GM12878 (cell line): Measurements from ENCODE around the gene ABCA13. TPM values are rescaled to one million over a fixed set of nuclear protein-coding genes. Genes with fewer than 3 reads are reported as not detected.

ENCODE experiments used
- ATAC-seq: fragments of 200-7000 bp; cut with Tn5 transposase; 3 replicates; pipeline ENCODE4 v1.9.1; 2020; ENCODE audit warnings: mild to moderate bottlenecking, moderate library complexity
- BruUV-seq: library from RNA; stranded (reverse); fragments of 400-500 nt; replicated peaks from 2 replicates; lab custom pipeline; 2021; lab: Mats Ljungman, UMichigan
- CTCF ChIA-PET: fragments of 300-600 bp; sonication (Branson Sonifier 250); formaldehyde crosslinking; extraction: SDS; loops from one replicate; lab custom pipeline; 2021; ENCODE audit warnings: inconsistent platforms; lab: Yijun Ruan, JAX
- POLR2A ChIA-PET: fragments of 350-600 bp; formaldehyde crosslinking; extraction: SDS; loops from one replicate; lab custom pipeline; 2021; ENCODE audit warnings: inconsistent platforms; lab: Charles Lee
- RAD21 ChIA-PET: fragments of 300-600 bp; sonication (Branson Sonifier 250); formaldehyde crosslinking; loops from one replicate; lab custom pipeline; 2023; ENCODE audit warnings: antibody characterized with exemption; ENCODE audit not compliant: unreplicated experiment; lab: Charles Lee
- SMC1A ChIA-PET: fragments of 300-600 bp; sonication (Branson Sonifier 250); formaldehyde crosslinking; loops from one replicate; lab custom pipeline; 2023; ENCODE audit not compliant: unreplicated experiment, uncharacterized antibody; lab: Charles Lee
- DNase-seq: peaks from one replicate; pipeline ENCODE4 v3.0.0-alpha.2; 2011; ENCODE audit warnings: low read depth, low spot score
- FAIRE-seq: peaks from 3 replicates; lab custom pipeline; 2011; peaks lifted over from hg19 to GRCh38; lab: Jason Lieb, UNC
- H2AFZ ChIP-seq: 2 replicates; pipeline ENCODE4 v1.6.0; 2011; ENCODE audit warnings: low read depth, low read length, control low read depth; ENCODE audit not compliant: control insufficient read depth
- H3K27ac ChIP-seq: 2 replicates; pipeline ENCODE4 v1.5.1; 2011; ENCODE audit warnings: control low read depth; ENCODE audit not compliant: control insufficient read depth, insufficient read depth
- H3K27me3 ChIP-seq, 2 experiments: replicated peaks in 1 of 2; 2 replicates each; pipeline versions ENCODE4 v1.6.0 to v1.6.1; 2011; ENCODE audit warnings: low read length in 1 of 2; ENCODE audit not compliant: control insufficient read depth in 2 of 2, insufficient read depth in 2 of 2
- H3K36me3 ChIP-seq, 2 experiments: 2 replicates each; pipeline ENCODE4 v1.5.1; 2011; ENCODE audit warnings: low read length in 1 of 2; ENCODE audit not compliant: control insufficient read depth in 2 of 2, insufficient read depth in 2 of 2
- H3K4me1 ChIP-seq: 2 replicates; pipeline ENCODE4 v1.6.1; 2011; ENCODE audit warnings: mild to moderate bottlenecking, low read length, moderate library complexity, mixed read lengths; ENCODE audit not compliant: control insufficient read depth, insufficient read depth
- H3K4me2 ChIP-seq: 2 replicates; pipeline ENCODE4 v1.6.0; 2011; ENCODE audit warnings: control low read depth; ENCODE audit not compliant: control insufficient read depth, insufficient read depth
- H3K4me3 ChIP-seq: fragments of 200-600 bp; sonication (generic); 2 replicates; pipeline ENCODE4 v1.5.1; 2016
- H3K79me2 ChIP-seq: 2 replicates; pipeline ENCODE4 v1.6.0; 2011; ENCODE audit warnings: low read length; ENCODE audit not compliant: control insufficient read depth, insufficient read depth
- H3K9ac ChIP-seq: 2 replicates; pipeline ENCODE4 v1.8.0; 2011; ENCODE audit warnings: low read length, control low read depth, mixed read lengths; ENCODE audit not compliant: control insufficient read depth, insufficient read depth
- H3K9me3 ChIP-seq: replicated peaks from 3 replicates; pipeline ENCODE4 v1.5.1; 2011; ENCODE audit warnings: mild to moderate bottlenecking, low read length; ENCODE audit not compliant: control insufficient read depth, insufficient read depth
- H4K20me1 ChIP-seq: 2 replicates; pipeline ENCODE4 v1.6.0; 2011; ENCODE audit not compliant: control insufficient read depth, insufficient read depth
- ATF2 ChIP-seq: IDR thresholded peaks from 2 replicates; pipeline ENCODE4 v1.6.1; 2012; ENCODE audit warnings: low read length, inconsistent platforms
- BCL11A ChIP-seq: IDR thresholded peaks from 2 replicates; pipeline ENCODE4 v1.6.1; 2011; ENCODE audit warnings: low read depth, low read length
- BMI1 ChIP-seq: fragments of 450-650 bp; IDR thresholded peaks from 2 replicates; pipeline ENCODE4 v1.6.1; 2016; ENCODE audit warnings: mild to moderate bottlenecking, moderate library complexity, borderline replicate concordance
- CHD2 ChIP-seq: IDR thresholded peaks from 2 replicates; pipeline ENCODE4 v1.6.1; 2011; ENCODE audit warnings: low read depth, low read length, improper control_type of control experiment, borderline replicate concordance
- CREB1 ChIP-seq: IDR thresholded peaks from 2 replicates; pipeline ENCODE4 v1.6.1; 2012; ENCODE audit warnings: low read depth, mild to moderate bottlenecking, inconsistent platforms
- CTCF ChIP-seq, 3 experiments: IDR thresholded peaks in 2 of 3; conservative IDR thresholded peaks in 1 of 3; 2 replicates each; pipeline ENCODE4 v1.5.1; 2011; ENCODE audit warnings: low read depth in 3 of 3, low read length in 3 of 3, mild to moderate bottlenecking in 3 of 3, control low read depth in 2 of 3, moderate library complexity in 2 of 3, inconsistent platforms in 1 of 3, mixed read lengths in 1 of 3; ENCODE audit not compliant: control insufficient read depth in 2 of 3, insufficient read depth in 1 of 3; ENCODE audit errors: extremely low read depth in 1 of 3
- GATAD2B ChIP-seq: fragments of 450-650 bp; conservative IDR thresholded peaks from 2 replicates; pipeline ENCODE4 v1.6.1; 2017; ENCODE audit warnings: low read depth, mild to moderate bottlenecking, moderate library complexity
- HDGF ChIP-seq: fragments of 450-650 bp; IDR thresholded peaks from 2 replicates; pipeline ENCODE4 v1.6.1; 2016; ENCODE audit warnings: antibody characterized with exemption
- NR2C2 ChIP-seq: IDR thresholded peaks from 2 replicates; pipeline ENCODE4 v1.6.1; 2011; ENCODE audit warnings: borderline replicate concordance, low read depth; ENCODE audit not compliant: control insufficient read depth, insufficient read length
- NRF1 ChIP-seq: conservative IDR thresholded peaks from 2 replicates; pipeline ENCODE4 v1.6.1; 2011; ENCODE audit warnings: mild to moderate bottlenecking, low read depth, low read length, improper control_type of control experiment
- POLR2AphosphoS2 ChIP-seq: IDR thresholded peaks from 2 replicates; pipeline ENCODE4 v1.6.1; 2011; ENCODE audit warnings: low read depth, mild to moderate bottlenecking, low read length, improper control_type of control experiment, moderate library complexity
- POU2F2 ChIP-seq: IDR thresholded peaks from 3 replicates; pipeline ENCODE4 v1.6.1; 2011; ENCODE audit warnings: low read depth, mild to moderate bottlenecking, low read length, borderline replicate concordance
- RFX5 ChIP-seq: IDR thresholded peaks from 2 replicates; pipeline ENCODE4 v1.6.1; 2011; ENCODE audit warnings: low read depth, low read length, improper control_type of control experiment
- SP1 ChIP-seq: IDR thresholded peaks from one replicate; pipeline ENCODE4 v1.6.1; 2011; ENCODE audit warnings: low read depth, low read length
- SPI1 ChIP-seq: IDR thresholded peaks from 2 replicates; pipeline ENCODE4 v1.6.1; 2011; ENCODE audit warnings: low read depth, mild to moderate bottlenecking, low read length, moderate library complexity, borderline replicate concordance; ENCODE audit not compliant: insufficient read depth
- TAF1 ChIP-seq: IDR thresholded peaks from 2 replicates; pipeline ENCODE4 v1.6.1; 2011; ENCODE audit warnings: mild to moderate bottlenecking, low read depth, low read length, borderline replicate concordance
- TCF3 ChIP-seq: IDR thresholded peaks from 2 replicates; pipeline ENCODE4 v1.6.1; 2012; ENCODE audit warnings: low read depth, mild to moderate bottlenecking, low read length, borderline replicate concordance; ENCODE audit not compliant: insufficient read depth
- ZNF207 ChIP-seq: fragments of 450-650 bp; IDR thresholded peaks from 2 replicates; pipeline ENCODE4 v1.6.1; 2014; ENCODE audit warnings: antibody characterized with exemption, mild to moderate bottlenecking, borderline replicate concordance
- WGBS: methylation state at CpG from one replicate; pipeline ENCODE4 v1.1.6; 2016; ENCODE audit warnings: low lambda C conversion rate; ENCODE audit not compliant: insufficient replicate concordance, insufficient coverage; ENCODE audit errors: missing lambda C conversion rate; 5-methylcytosine and 5-hydroxymethylcytosine counted together
- in situ Hi-C: fragments of 300-500 bp; cut with MboI; formaldehyde crosslinking; loops from 9 replicates; pipeline ENCODE4 v1.14.3; 2018; ENCODE audit warnings: mixed read lengths
- intact Hi-C: fragments of 100-400 bp; cut with micrococcal nuclease; formaldehyde crosslinking; loops from one replicate; pipeline ENCODE4 v1.14.2; 2022; ENCODE audit not compliant: unreplicated experiment
- polyA plus RNA-seq, 11 experiments: library from polyadenylated mRNA; depleted of rRNA in 4 of 11; unstranded in 6 of 11; stranded (reverse) in 5 of 11; fragments of >200 nt; fragmentation: Nextera tagmentation in 4 of 11; fragmentation: Illumina TruSeq in 1 of 11; extraction: Ambion mirVana in 4 of 11; extraction: Trizol in 1 of 11; gene quantifications; 1 replicate in 1 of 11; 2 replicates in 10 of 11; pipeline versions ENCODE4 v1.2.1 to v1.2.3, GENCODE V29; 2011 to 2016; ENCODE audit warnings: inconsistent platforms in 2 of 11, missing spikeins in 2 of 11, low read depth in 1 of 11
- total RNA-seq, 4 experiments: library from RNA; depleted of rRNA in 3 of 4; stranded (reverse); fragments of >200 nt in 3 of 4; fragmentation: Illumina TruSeq in 1 of 4; extraction: Trizol in 1 of 4; gene quantifications; 2 replicates each; pipeline versions ENCODE4 v1.2.1 to v1.2.3, GENCODE V29; 2013 to 2021
- TF ChIP-seq, protein P1 (sequence below): fragments of 450-650 bp; IDR thresholded peaks from 2 replicates; pipeline ENCODE4 v1.6.1; 2018; ENCODE audit warnings: borderline replicate concordance, mild to moderate bottlenecking; ENCODE audit not compliant: partially characterized antibody

The ABCA13 gene
- total and polyA plus RNA-seq, 10 of the 15 experiments (the other 5 are each of a cell fraction or from before 2014, with no cell fraction given) = under 0.01 to 0.98 (median 0.04) TPM; not detected in 2

GRCh38 chr7:48244864-48245271 lies 73.6 kb downstream of the ABCA13 start:
- H3K79me2 ChIP-seq = no peaks in the 10 kb centered on the region
- no peak for ATAC-seq
- no peak overlapping the region for H3K4me3 ChIP-seq
- SMC1A ChIA-PET = no interaction called here
- in situ Hi-C loops (no loop called here), intact Hi-C loops (no loop called here)
- H3K4me2 ChIP-seq = no peak overlapping the region
- no TSS peak for BruUV-seq
- TF ChIP-seq POLR2AphosphoS2 = no peak
- TF ChIP-seq HDGF = no peak
- no peak for TF ChIP-seq NR2C2
- no peak for TF ChIP-seq TCF3
- TF ChIP-seq NRF1 = no peak
- TF ChIP-seq BMI1 = no peak
- TF ChIP-seq CHD2 = no peak
- TF ChIP-seq POU2F2 = no peak
- TF ChIP-seq CREB1 = no peak
- TF ChIP-seq ZNF207 = no peak
- no peak for TF ChIP-seq ATF2
- TF ChIP-seq, protein P1, sequence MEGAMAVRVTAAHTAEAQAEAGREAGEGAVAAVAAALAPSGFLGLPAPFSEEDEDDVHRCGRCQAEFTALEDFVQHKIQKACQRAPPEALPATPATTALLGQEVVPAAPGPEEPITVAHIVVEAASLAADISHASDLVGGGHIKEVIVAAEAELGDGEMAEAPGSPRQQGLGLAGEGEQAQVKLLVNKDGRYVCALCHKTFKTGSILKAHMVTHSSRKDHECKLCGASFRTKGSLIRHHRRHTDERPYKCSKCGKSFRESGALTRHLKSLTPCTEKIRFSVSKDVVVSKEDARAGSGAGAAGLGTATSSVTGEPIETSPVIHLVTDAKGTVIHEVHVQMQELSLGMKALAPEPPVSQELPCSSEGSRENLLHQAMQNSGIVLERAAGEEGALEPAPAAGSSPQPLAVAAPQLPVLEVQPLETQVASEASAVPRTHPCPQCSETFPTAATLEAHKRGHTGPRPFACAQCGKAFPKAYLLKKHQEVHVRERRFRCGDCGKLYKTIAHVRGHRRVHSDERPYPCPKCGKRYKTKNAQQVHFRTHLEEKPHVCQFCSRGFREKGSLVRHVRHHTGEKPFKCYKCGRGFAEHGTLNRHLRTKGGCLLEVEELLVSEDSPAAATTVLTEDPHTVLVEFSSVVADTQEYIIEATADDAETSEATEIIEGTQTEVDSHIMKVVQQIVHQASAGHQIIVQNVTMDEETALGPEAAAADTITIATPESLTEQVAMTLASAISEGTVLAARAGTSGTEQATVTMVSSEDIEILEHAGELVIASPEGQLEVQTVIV = no peak
- no peak for TF ChIP-seq GATAD2B
- TF ChIP-seq TAF1 = no peak
- TF ChIP-seq CTCF (IDR thresholded peaks at IDR 0.05 in 2 of 3, conservative IDR thresholded peaks at IDR 0.05 in 1 of 3; ENCODE audit: control insufficient read depth in 2 of 3, extremely low read depth in 1 of 3, insufficient read depth in 1 of 3, low read depth in 3 of 3, low read length in 3 of 3) = no peak
- no peak for TF ChIP-seq SP1
- TF ChIP-seq SPI1 = no peak
- no peak for TF ChIP-seq RFX5
- no peak for TF ChIP-seq BCL11A
- H3K4me1 ChIP-seq = no peaks in the 10 kb centered on the region
- FAIRE-seq = no peak
- POLR2A ChIA-PET = no interaction called here
- RAD21 ChIA-PET = no interaction called here
- no peaks in the 10 kb centered on the region; a peak in 3 of 4 replicates for H3K27me3 ChIP-seq
- H2AFZ ChIP-seq = no peak overlapping the region
- H4K20me1 ChIP-seq = no peaks in the 10 kb centered on the region
- no peaks in the 10 kb centered on the region for H3K36me3 ChIP-seq
- H3K9ac ChIP-seq = no peak overlapping the region
- no peak for DNase-seq
- H3K9me3 ChIP-seq = no peaks in the 10 kb centered on the region
- H3K27ac ChIP-seq = no peak overlapping the region
- 53% methylated on average over 5 of the region's 5 CpGs for WGBS
- CTCF ChIA-PET = no interaction called here
